Subcutaneous abdominal adipose tissue (tissue), 5 donors: ENCODE data around the gene EIF4A3.
A peak's percentile ranks its signal among the peaks of the same experiment; 100 is the strongest.

Source experiments
- H3K27ac ChIP-seq: one replicate; pipeline ENCODE4 v1.7.0; 2013; ENCODE audit warnings: low read depth, mild to moderate bottlenecking, inconsistent platforms, low read length, moderate library complexity
- H3K27me3 ChIP-seq, 5 donors: one replicate each; pipeline ENCODE4 v1.7.0; 2013; ENCODE audit warnings: low read length in 5 of 5, inconsistent platforms in 1 of 5; ENCODE audit not compliant: control insufficient read depth in 5 of 5, insufficient read depth in 4 of 5
- H3K36me3 ChIP-seq, 5 donors: one replicate each; pipeline ENCODE4 v1.7.0; 2013; ENCODE audit warnings: low read length in 5 of 5; ENCODE audit not compliant: control insufficient read depth in 5 of 5, insufficient read depth in 5 of 5
- H3K4me1 ChIP-seq, 5 donors: one replicate each; pipeline ENCODE4 v1.7.0; 2013; ENCODE audit warnings: low read length in 5 of 5, mild to moderate bottlenecking in 3 of 5, moderate library complexity in 1 of 5; ENCODE audit not compliant: control insufficient read depth in 5 of 5, insufficient read depth in 5 of 5
- H3K4me3 ChIP-seq, 5 donors: one replicate each; pipeline ENCODE4 v1.7.0; 2013; ENCODE audit warnings: low read length in 5 of 5, low read depth in 1 of 5
- H3K9ac ChIP-seq, 5 donors: one replicate each; pipeline ENCODE4 v1.7.0; 2013; ENCODE audit warnings: low read length in 5 of 5, mild to moderate bottlenecking in 4 of 5, moderate library complexity in 3 of 5
- H3K9me3 ChIP-seq, 5 donors: one replicate each; pipeline ENCODE4 v1.7.0; 2013; ENCODE audit warnings: low read length in 5 of 5; ENCODE audit not compliant: control insufficient read depth in 5 of 5
- donor health status: healthy.
- donor health status: healthy.
- donor health status: healthy.
- donor health status: healthy.
- donor health status: healthy.

The EIF4A3 gene

DNA sequence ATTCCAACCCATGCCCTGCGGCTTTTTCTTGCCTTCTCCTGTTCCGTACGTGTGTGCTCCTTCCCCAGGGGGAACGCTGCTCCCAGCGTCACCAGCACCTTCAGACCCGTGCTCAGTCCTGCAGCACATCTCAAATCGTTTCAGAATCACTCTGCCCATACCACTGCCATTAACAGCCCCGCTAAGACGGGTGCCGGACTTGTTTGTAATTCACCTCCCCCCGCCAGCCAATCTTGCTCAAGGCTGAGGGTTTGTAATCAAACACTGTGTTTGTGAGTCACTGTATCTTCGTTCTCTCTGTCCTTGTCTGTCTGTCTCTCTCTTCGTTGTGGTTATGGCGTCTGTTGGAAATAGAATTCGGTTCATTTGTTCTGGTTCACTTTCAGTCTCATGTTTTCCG, 40.2 kb upstream of the EIF4A3 start:
- H3K9ac ChIP-seq = peak overlapping the region in 1 of 5 donors; percentile 35
- peak overlapping the region; percentile 24 for H3K27ac ChIP-seq
- H3K9me3 ChIP-seq = no peaks in the 10 kb centered on the region
- H3K27me3 ChIP-seq = peaks cover 3 to 22% (median 10%) of the 10 kb centered on the region in 5 donors
- H3K4me1 ChIP-seq = peaks cover 8 to 28% (median 25%) of the 10 kb centered on the region in 5 donors
- H3K4me3 ChIP-seq = peak overlapping the region; percentile 39 to 55 (median 43)
- no peaks in the 10 kb centered on the region for H3K36me3 ChIP-seq

DNA sequence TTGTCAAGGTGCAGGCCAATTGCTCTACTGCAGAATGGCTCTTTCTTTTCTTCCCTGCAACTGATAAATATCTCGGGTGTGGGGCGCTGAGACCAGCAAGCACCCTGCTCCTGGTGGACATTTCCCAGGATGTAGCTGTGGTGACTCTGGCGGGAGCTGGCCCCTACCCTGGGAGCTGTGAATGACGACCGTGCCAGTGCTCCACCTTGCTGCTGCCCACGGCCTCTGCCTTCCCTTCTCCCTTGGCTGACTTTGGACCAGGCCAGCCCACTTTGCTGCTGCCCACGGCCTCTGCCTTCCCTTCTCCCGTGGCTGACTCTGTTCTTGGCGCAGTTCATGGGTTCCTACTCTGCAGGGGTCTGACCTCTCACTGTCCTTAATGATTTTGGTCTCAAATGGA, 39.0 kb upstream of the EIF4A3 start:
- H3K9me3 ChIP-seq = no peaks in the 10 kb centered on the region
- H3K4me1 ChIP-seq = peaks cover 6 to 17% (median 14%) of the 10 kb centered on the region in 5 donors
- H3K27ac ChIP-seq = no peak overlapping the region
- H3K9ac ChIP-seq = no peak overlapping the region
- H3K4me3 ChIP-seq = no peak overlapping the region
- peaks cover 0 to 15% (median 12%) of the 10 kb centered on the region in 5 donors for H3K27me3 ChIP-seq
- H3K36me3 ChIP-seq = no peaks in the 10 kb centered on the region

DNA sequence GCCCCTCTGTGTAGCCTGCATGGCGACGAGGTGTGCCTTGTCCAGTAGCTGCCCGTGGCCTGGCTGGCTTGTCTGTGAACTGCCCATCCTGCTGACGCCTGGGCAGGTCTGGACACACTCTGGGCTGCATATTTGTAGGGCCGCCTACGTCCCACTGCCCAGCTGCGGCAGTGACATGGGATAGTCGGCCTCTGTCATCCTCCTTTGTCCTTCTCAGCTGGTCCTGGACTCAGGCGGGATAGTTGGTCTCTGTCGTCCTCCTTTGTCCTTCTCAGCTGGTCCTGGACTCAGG, 37.4 kb upstream of the EIF4A3 start:
- no peak overlapping the region for H3K4me3 ChIP-seq
- no peak overlapping the region for H3K27ac ChIP-seq
- H3K9me3 ChIP-seq = no peaks in the 10 kb centered on the region
- H3K36me3 ChIP-seq = no peaks in the 10 kb centered on the region
- H3K9ac ChIP-seq = no peak overlapping the region
- peaks cover 6 to 16% (median 14%) of the 10 kb centered on the region in 5 donors for H3K4me1 ChIP-seq
- peaks cover 0 to 12% (median 10%) of the 10 kb centered on the region in 5 donors for H3K27me3 ChIP-seq

DNA sequence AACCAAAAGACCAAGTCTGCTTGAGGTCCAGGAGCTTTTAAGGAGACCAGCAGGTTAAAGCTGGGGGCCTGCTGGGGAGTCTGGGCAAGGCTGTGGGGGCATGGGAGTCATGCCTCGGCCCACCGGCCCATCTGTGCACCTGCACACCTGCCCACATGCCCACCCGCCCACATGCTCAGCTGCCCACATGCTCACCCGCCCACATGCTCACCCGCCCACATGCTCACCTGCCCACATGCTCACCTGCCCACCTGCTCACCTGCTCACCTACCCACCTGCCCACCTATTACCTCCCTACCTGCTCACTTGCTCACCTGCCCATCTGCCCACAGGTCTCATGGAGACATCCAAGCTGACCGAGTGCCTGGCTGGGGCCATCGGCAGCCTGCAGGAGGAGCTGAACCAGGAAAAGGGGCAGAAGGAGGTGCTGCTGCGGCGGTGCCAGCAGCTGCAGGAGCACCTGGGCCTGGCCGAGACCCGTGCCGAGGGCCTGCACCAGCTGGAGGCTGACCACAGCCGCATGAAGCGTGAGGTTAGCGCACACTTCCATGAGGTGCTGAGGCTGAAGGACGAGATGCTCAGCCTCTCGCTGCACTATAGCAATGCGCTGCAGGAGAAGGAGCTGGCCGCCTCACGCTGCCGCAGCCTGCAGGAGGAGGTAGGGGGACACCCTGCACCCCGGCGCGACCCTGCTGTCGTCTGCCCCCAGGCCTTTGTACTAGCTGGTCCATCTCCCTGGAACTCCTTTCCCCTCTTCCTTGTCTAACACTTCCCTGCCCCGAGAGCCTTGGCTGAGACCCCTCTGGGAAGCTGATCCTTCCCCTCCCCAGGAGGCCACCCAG, 36.9 kb upstream of the EIF4A3 start:
- Histone ChIP-seq H3K36me3 (no peaks in the 10 kb centered on the region), H3K4me3 (no peak overlapping the region), H3K27me3 (peaks cover 0 to 12% (median 10%) of the 10 kb centered on the region in 5 donors), H3K27ac (no peak overlapping the region), H3K9me3 (no peaks in the 10 kb centered on the region), H3K4me1 (peaks cover 6 to 16% (median 14%) of the 10 kb centered on the region in 5 donors), H3K9ac (no peak overlapping the region)

DNA sequence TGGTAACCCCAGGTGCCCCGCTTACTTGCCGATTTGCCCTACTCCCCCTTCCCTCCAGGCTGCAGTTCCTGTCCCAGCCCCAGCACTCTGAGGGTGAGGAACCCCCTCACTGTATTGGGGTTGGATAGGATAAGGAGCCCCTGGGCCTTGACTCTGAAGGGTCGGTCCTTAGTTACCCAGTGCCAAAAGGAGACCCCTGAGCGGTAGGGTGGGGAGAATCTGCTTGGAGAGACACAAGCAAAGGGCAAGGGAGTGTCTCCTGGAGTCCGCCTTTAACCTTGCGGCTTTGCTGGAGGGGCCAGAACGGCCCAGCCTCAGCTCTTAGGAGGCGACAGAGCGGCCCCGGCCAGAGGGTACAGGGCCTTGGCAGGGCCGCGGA, 35.9 kb upstream of the EIF4A3 start:
- Histone ChIP-seq H3K4me1 (peaks cover 5 to 9% (median 7%) of the 10 kb centered on the region in 5 donors), H3K9me3 (no peaks in the 10 kb centered on the region), H3K36me3 (no peaks in the 10 kb centered on the region), H3K9ac (no peak overlapping the region), H3K4me3 (no peak overlapping the region), H3K27me3 (peaks cover 0 to 12% (median 10%) of the 10 kb centered on the region in 5 donors), H3K27ac (no peak overlapping the region)

DNA sequence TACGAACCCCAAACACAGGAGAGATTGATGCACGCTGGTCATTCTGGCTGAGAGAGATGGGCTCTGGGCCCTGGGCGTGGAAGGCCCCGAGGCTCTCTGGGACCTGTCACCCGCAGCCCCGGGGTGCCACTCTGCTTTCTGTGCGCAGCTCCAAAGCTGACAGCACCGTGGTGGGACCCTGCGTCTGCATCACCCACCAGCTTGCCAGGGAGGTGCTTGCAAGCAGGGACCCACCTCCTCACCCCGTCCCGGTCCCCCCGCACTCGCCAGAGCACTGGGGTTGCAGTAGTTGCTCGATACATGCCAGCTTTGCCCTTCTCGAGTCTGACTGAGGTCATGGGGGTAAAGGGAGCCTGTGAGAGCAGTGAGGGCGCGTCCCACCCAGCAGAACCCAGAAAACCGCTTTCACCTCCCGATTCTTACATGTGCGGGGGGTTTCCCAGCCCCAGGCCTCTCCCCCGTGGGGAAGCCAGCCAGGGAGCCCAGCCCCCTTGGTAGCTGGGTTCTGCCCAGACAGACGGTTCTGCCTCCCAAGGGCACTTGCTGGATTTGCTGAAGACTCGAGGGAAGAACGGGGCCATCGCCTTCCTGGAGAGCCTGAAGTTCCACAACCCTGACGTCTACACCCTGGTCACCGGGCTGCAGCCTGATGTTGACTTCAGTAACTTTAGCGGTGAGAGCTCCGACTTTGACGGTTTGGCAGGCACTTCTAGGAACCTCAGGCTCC, 35.4 kb upstream of the EIF4A3 start:
- Histone ChIP-seq H3K36me3 (no peaks in the 10 kb centered on the region), H3K27me3 (peaks cover 0 to 12% (median 9%) of the 10 kb centered on the region in 5 donors), H3K9me3 (no peaks in the 10 kb centered on the region), H3K27ac (no peak overlapping the region), H3K4me1 (peaks cover 0 to 4% (median 3%) of the 10 kb centered on the region in 5 donors), H3K4me3 (no peak overlapping the region), H3K9ac (no peak overlapping the region)

DNA sequence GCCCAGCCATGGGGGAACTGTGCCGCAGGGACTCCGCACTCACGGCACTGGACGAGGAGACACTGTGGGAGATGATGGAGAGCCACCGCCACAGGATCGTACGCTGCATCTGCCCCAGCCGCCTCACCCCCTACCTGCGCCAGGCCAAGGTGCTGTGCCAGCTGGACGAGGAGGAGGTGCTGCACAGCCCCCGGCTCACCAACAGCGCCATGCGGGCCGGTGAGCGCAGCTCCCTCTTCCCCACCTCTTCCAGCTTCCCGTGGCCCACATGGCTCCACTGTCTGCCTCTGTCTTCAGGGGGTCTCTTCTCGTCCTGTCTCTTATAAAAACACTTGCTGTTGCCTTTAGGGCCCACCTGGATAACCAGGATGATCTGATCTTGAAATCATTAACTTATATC, 34.5 kb upstream of the EIF4A3 start:
- Histone ChIP-seq H3K4me1 (peaks cover 0 to 2% (median 0%) of the 10 kb centered on the region in 5 donors), H3K9ac (no peak overlapping the region)

DNA sequence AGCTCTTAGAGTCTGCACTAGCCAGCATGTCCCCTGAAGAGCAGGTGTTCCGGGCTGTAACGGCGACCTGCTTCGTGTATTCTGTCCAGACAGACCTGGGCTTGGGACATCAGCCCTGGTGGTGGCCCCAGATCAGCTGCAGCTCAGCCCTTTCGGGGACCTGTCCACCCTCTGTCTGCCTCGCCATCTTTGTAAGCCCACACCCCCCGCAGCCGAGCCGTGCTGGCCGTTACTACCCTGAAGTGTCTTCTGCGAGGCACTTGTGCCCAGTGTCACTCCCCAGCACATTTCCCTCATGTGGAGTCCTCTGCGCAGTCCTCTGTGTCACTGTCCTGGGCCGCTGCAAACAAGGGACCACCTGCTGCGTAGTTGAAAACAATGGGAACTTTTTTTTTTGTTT, 33.3 kb upstream of the EIF4A3 start:
- H3K27me3 ChIP-seq = peaks cover 0 to 20% (median 10%) of the 10 kb centered on the region in 5 donors
- no peak overlapping the region for H3K4me3 ChIP-seq
- H3K27ac ChIP-seq = no peak overlapping the region
- H3K9ac ChIP-seq = no peak overlapping the region
- H3K4me1 ChIP-seq = peaks cover 0 to 2% (median 0%) of the 10 kb centered on the region in 5 donors
- no peaks in the 10 kb centered on the region for H3K9me3 ChIP-seq
- no peaks in the 10 kb centered on the region for H3K36me3 ChIP-seq

More for the DNA sequence above, 34.5 kb upstream of the EIF4A3 start:
- H3K4me3 ChIP-seq = no peak overlapping the region
- no peaks in the 10 kb centered on the region for H3K36me3 ChIP-seq
- no peaks in the 10 kb centered on the region for H3K9me3 ChIP-seq
- H3K27me3 ChIP-seq = peaks cover 0 to 15% (median 8%) of the 10 kb centered on the region in 5 donors
- no peak overlapping the region for H3K27ac ChIP-seq

DNA sequence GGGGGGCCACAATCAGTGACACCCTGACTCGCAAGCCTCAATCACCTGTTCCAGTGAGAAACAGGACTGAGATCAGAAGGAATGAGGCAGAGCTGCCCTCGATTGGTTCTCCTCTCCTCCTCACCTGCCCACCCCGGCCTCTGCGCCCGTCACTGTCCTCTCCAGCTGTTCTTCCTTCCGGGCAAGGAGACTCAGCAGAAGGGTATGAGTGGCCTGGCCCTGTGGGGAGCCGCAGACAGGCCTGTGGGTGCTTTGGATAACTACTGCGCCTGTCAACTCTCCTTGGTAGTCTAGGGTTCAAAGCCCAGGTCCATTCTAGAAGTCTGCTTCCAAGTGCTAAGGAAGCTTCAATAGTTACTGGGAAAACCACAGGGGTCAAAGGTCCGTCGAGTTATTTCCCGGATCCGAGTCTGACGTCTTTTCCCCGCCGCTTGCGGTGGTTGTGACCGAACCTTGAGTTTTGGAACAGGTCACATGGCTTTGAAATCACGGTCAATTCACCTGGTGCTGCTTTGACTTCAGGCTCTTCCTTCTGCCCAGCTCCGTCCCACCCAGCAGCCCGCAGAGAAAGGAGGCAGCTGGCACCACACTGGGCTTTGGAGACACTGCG, 31.2 kb upstream of the EIF4A3 start:
- no peaks in the 10 kb centered on the region for H3K9me3 ChIP-seq
- peaks cover 0 to 15% (median 10%) of the 10 kb centered on the region in 5 donors for H3K27me3 ChIP-seq
- H3K9ac ChIP-seq = no peak overlapping the region
- no peak overlapping the region for H3K27ac ChIP-seq
- no peaks in the 10 kb centered on the region for H3K36me3 ChIP-seq
- peaks cover 0 to 2% (median 0%) of the 10 kb centered on the region in 5 donors for H3K4me1 ChIP-seq
- H3K4me3 ChIP-seq = no peak overlapping the region

DNA sequence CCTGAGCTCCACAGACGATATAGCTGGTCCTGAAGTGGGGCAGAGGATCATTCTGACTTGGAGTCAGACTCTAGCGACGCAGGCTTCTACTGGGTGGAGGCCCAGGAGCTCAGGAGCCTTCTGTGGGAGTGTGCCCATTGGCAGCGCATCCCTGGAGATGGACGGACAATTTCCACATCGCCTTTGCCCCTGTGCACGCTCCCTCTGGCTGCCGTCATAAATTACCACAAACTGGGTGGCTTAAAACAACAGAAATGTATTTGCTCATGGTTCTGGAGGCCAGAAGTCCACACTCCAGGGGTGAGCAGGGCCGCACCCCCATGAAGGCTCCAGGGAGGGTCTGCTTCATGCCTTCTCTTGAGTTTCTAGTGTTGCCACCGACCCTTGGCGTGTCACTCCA, 29.8 kb upstream of the EIF4A3 start:
- Histone ChIP-seq H3K9ac (no peak overlapping the region), H3K36me3 (no peaks in the 10 kb centered on the region), H3K27me3 (peaks cover 0 to 12% (median 10%) of the 10 kb centered on the region in 5 donors), H3K9me3 (no peaks in the 10 kb centered on the region), H3K4me3 (no peak overlapping the region), H3K4me1 (peaks cover 0 to 2% (median 0%) of the 10 kb centered on the region in 5 donors), H3K27ac (no peak overlapping the region)
